GM21447 (cell line): ENCODE results near the gene NPY.
"Not testable (repeated sequence)": the region's sequence is repeated elsewhere in the genome, so short reads cannot be mapped to it uniquely, and the experiment has no call there.

Experiments
- ATAC-seq: cut with Tn5 transposase; IDR thresholded peaks from one replicate; pipeline ENCODE4 v1.9.1; 2021; ENCODE audit not compliant: unreplicated experiment

The NPY gene

GRCh38 chr7:24283897-24284698, at the start of gene NPY:
Gene NPY, plus strand, starts transcription at chr7:24284190. Its CDS starts 1,051 bp downstream, at chr7:24285241.
- ATAC-seq: no peak

DNA sequence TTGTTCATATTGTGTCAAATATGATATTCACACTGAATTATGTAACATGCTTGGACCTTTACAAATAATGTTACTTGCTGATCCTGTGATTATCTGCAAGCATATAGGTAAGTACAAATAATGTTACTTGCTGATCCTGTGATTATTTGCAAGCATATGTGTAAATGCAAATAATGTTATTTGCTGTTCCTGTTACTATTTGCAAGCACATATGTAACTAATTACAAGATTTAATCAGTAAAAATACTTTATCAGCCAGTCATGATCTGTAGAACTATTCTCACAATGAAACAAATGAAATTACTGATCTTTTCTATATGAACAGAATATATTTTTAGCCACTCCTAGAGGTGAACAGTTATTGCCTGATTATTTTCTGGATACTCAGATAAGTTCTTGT, 44.7 kb upstream of the NPY start:
- ATAC-seq: no peak

DNA sequence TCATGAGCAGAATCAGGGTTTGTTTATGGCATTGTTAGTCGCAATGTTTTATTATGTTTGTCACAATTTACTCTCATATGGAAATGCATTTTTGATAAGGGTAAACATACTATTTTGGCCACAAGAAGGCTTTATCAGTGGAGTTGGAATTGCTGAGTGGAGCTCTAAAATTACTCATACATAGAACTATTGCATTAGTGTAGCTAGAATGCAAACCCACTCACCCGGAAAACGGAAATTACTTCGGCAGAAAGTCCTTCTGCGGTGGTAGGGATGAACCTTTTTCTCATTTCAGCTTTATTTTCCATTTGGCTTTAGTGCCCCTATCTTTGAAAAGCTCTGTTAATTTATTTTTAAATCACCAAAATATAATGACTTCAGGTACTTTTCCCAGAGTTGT, 42.8 kb upstream of the NPY start:
- ATAC-seq: no peak

DNA sequence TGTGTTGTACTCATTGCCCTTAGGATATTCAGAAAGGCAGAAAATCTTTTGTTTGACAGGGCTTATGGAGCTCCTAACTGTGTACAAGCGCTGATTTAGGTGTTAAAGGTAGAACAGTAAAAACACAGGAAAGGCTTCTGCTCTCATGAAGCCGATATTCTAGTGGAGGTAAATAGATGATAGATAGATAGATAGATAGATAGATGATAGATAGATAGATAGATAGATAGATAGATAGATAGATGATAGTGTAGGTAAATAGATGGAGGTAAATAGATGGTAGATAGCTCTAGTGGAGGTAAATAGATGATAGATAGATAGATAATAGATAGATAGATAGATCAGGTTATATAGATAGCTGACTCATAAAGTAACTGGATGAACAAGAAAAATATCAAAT, 39.4 kb upstream of the NPY start:
- no peak for ATAC-seq

GRCh38 chr7:24245362-24245761, 38.6 kb upstream of the NPY start:
- ATAC-seq: peak; percentile 87

DNA sequence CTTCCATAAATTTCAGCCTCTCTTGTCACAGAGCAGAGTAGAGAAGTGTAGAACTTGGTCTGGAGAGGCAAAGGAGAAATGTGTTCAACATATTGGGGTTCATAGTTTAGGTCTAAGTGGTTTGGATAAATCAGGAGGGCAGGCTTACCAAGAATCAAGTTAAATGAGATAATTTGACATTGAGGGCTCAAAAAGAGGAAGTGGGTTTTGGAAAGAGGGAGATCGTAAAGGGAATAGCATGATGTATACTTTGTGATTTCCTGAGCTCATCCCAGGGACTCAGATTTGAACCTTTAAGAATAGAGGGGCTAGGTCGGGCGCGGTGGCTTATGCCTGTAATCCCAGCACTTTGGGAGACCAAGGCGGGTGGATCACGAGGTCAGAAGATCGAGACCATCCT, 34.7 kb upstream of the NPY start:
- ATAC-seq: no peak

DNA sequence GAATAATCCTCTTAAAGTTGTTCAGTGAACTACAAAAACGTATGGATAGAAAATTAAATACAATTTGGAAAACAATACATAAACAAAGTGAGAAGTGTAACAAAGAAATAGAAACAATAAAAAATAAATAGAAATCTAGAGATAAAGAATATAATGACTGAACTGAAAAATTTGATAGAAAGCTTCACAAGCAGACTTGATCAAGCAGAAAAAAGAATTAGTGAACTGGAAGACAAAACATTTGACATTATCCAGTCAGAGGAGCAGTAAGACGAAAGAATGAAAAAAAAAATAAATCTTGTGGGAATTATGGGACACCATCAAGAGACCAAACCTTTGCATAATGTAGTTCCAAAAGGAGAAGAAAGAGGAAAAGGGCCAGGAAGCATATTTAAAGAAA, 32.4 kb upstream of the NPY start:
- ATAC-seq: no peak

DNA sequence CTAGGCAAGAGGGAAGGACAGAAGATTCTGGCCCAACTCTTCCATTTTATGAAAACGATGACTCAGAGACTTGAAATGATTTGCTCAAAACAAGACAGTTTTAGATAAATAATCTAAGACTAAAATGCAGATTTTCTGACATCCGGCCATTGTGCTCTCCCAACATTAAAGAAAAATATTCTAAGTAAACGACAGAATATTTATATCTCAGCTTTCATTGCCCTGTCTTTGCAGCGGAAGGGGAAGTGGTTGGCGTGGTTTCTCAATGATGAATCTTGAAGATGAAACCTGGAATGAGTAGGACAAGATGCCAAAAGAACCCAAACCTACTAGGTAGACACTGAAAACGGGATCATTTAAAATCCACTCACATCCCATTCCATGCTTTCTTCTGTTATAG, 28.9 kb upstream of the NPY start:
- no peak for ATAC-seq

GRCh38 chr7:24258324-24258723, 25.7 kb upstream of the NPY start:
- ATAC-seq: not testable (repeated sequence)

GRCh38 chr7:24271938-24272337, 12.1 kb upstream of the NPY start:
- no peak for ATAC-seq

DNA sequence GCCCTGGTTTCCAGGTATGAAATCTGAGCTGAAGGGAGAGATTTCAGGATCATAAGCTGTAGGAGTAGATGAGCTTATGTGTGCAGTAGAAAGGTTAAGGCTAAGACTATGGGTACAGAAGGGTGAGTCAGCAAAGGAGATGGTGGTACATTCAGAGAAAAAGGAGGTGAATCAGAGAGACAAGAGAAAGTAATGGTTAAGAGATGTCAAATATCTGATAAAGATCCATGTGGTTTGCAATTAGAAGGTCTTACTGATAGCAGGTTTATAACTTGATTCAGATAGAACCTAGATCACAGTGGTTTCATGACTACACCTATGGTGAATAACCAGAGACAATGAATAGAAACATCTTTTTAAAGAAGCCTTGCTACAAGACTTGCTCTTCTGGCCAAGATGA, 4.5 kb upstream of the NPY start:
- no peak for ATAC-seq

DNA sequence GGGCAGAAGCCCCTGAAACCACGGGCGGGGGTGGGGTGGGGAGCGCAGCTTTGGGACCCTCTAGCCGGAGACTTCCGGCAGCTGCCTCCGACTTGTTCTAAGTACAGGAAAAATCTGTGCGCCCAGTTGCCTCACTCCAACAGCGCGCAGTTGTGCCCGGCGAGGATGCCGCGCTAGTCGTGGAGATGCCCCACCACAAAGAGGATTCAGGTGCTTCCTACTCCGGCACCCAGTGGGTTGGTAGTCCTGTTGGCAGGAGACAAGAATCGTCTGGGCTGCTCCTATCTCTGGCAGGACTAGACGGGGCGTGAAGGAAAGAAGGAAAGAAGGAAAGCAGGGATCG, 465 bp upstream of the NPY start:
- no peak for ATAC-seq

DNA sequence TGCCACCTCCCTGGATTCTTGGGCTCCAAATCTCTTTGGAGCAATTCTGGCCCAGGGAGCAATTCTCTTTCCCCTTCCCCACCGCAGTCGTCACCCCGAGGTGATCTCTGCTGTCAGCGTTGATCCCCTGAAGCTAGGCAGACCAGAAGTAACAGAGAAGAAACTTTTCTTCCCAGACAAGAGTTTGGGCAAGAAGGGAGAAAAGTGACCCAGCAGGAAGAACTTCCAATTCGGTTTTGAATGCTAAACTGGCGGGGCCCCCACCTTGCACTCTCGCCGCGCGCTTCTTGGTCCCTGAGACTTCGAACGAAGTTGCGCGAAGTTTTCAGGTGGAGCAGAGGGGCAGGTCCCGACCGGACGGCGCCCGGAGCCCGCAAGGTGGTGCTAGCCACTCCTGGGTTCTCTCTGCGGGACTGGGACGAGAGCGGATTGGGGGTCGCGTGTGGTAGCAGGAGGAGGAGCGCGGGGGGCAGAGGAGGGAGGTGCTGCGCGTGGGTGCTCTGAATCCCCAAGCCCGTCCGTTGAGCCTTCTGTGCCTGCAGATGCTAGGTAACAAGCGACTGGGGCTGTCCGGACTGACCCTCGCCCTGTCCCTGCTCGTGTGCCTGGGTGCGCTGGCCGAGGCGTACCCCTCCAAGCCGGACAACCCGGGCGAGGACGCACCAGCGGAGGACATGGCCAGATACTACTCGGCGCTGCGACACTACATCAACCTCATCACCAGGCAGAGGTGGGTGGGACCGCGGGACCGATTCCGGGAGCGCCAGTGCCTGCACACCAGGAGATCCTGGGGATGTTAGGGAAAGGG, 913 bp downstream of the NPY start:
- ATAC-seq: no peak

- peak; percentile 98 for ATAC-seq
These were observed 6.1 kb downstream of the NPY start for GRCh38 chr7:24290004-24290641.

DNA sequence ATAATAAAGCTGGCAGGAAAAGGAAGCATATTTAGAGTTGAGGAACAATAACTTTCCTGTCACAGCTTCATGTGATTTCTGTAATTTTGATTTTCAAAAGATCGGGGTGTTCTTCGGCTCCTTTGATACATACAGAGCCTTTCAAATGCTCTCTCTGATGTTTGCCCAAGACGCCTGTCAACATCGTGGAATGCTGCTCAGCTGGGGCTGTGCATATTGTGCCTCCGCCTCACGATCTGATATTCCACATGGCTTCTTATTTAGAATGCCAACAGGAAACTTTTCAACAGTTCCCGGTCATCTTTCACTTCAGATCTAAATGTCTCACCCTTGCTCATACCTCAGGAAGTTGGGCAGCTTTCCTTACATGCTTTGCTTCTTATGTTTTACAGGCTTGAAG, 7.3 kb downstream of the NPY start:
- ATAC-seq: no peak

DNA sequence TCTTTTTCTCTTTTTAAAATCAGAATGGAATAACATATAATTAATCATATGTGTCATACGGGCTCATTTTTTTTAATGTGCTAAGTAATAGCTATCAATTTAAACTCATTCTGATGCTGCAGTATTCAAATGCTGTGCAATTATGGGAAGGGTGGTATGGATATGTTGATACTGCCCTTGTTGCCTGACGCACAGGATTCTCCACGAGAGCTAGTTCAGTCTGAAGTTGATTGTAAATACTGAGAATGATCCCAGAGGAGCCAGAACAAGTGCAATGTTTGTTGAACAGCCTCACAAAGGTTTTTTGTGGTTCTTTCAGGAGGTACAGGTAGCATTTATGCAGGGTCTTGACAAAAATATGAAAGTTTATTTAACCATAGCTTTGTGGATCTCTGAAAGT, 13.4 kb downstream of the NPY start:
- ATAC-seq: no peak

- ATAC-seq: no peak
These were observed 14.7 kb downstream of the NPY start for GRCh38 chr7:24298696-24299095.

DNA sequence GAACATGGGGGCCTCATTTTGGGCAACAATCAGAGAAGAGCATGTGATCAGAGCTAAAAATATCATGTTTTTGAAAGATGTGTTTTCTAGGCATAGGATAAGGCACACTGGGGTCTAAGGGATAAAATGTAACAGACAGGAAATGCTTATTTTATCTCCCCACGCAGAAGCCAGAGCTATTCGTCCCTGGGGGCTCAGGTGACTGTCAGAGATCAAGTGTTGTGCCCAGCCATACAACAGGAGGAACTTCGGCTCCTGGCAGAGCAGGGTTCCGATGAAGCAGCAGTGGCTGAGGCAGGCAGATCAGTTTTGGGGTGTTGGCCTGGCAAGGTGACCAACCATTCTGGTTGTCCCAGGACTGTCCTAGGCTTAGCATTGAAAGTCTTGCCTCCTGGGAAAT, 15.2 kb downstream of the NPY start:
- no peak for ATAC-seq

DNA sequence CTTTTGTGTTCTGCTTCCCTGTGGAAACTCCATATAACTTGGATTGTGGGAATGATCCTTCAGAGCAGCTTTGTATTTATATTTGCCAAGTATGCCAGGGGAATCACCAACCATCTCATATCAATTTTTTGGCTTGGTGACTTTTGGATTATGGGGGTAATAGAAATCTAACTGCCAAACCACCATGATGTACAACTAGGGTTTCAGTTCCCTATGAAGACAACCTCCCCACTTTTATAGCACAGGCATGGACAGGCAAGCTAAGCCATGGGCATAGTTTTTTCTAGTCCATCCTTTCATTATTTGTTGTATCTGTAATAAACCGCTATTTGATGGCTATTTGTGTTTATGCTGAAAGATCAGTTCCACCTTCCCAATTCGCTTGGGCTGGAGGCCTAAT, 17.7 kb downstream of the NPY start:
- ATAC-seq: no peak

DNA sequence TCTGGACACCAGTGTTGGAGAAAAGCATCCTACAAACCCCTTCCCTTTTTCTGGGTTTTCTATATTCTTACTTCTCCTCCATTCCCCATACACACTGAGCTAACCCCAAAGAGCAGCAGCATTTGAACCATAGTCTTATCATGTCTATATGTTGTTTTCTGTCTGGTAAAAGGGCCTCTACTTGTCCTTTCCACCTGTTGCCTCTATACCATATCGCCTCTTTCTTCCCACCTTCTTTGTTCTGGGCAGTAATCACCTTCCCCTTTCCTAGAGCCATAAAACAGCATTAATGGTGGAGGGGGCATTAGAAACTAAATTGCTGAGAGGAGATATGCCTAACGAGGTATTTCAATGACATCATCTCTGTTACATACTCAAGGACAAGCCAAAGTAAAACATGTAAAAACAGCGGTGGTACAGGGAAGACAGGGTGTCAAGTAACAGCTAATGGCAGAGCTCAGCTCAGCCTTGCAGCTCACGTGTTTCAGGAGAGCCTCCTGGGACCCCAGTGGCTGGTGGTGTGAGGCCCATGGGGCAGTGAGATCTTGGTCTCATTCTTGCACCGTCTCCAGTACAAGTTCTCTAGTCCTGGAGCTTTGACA, 20.6 kb downstream of the NPY start:
- no peak for ATAC-seq

DNA sequence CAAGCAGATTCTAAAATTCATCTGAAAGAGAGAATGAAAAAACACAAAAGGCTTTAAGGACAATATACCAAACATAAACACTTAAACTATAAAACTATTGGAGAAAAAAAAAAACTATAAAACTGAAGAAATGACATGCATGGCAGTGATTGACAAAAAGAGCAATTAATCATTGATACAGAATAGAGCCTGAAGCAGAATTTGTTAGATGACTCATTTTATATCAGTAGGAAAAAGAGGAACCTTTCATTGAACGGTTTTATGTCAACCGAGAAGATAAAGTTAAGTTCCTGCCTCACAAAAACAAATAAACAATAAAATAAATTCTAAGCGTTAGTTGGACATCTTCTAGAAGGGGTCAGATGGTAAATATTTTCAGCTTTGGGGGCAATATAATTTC, 23.3 kb downstream of the NPY start:
- ATAC-seq: no peak

DNA sequence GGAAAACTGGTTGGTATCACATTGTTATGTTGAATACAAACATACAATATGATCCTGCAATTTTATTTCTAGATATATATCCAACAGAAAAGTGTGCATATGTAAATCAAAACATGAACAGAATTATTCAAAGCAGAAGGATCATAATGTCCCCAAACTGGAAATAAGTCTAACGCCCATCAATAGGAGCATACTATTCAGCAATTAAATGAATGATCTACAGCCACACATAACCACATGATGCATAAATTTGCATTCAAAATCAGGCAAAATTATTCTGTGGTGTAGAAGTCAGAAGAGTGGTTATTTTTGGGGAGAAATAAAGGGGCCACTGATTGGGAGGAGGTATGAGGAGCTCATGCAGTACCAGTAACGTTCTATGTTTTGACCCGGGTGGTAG, 28.6 kb downstream of the NPY start:
- ATAC-seq: no peak
